Kidney (tissue), 14 donors: ENCODE measurements around the gene CLDN16. TPM values are rescaled to one million over a fixed set of nuclear protein-coding genes. Genes with fewer than 3 reads are reported as not detected.
A peak's percentile ranks its signal among the peaks of the same experiment; 100 is the strongest.

ENCODE experiments used
- DNase-seq, 5 donors: peaks; one replicate each; pipeline ENCODE4 v3.0.0-alpha.2; 2013 to 2020
- FAIRE-seq: peaks from 2 replicates; lab custom pipeline; 2012; peaks lifted over from hg19 to GRCh38; lab: Jason Lieb, UNC
- H3K27ac ChIP-seq, 2 donors: one replicate each; pipeline ENCODE4 v1.7.0; 2013; ENCODE audit warnings: low read depth in 2 of 2, low read length in 2 of 2, inconsistent platforms in 1 of 2
- H3K27me3 ChIP-seq: one replicate; pipeline ENCODE4 v1.7.1; 2013; ENCODE audit warnings: low read length, inconsistent platforms; ENCODE audit not compliant: control insufficient read depth, insufficient read depth
- H3K36me3 ChIP-seq, 3 donors: one replicate each; pipeline versions ENCODE4 v1.7.0 to v1.7.1; 2013; ENCODE audit warnings: low read length in 3 of 3, control low read depth in 1 of 3, inconsistent platforms in 1 of 3; ENCODE audit not compliant: insufficient read depth in 3 of 3, control insufficient read depth in 2 of 3
- H3K4me1 ChIP-seq, 3 donors: one replicate each; pipeline versions ENCODE4 v1.7.0 to v1.7.1; 2013; ENCODE audit warnings: low read length in 3 of 3, inconsistent platforms in 1 of 3, low read depth in 1 of 3; ENCODE audit not compliant: control insufficient read depth in 2 of 3, insufficient read depth in 2 of 3
- H3K4me3 ChIP-seq, 3 donors: one replicate each; pipeline versions ENCODE4 v1.7.0 to v1.8.1; 2013; ENCODE audit warnings: low read length in 3 of 3, control low read depth in 1 of 3, inconsistent platforms in 1 of 3
- H3K9ac ChIP-seq, 3 donors: one replicate each; pipeline versions ENCODE4 v1.7.0 to v1.7.1; 2013; ENCODE audit warnings: low read length in 3 of 3, control low read depth in 1 of 3, inconsistent platforms in 1 of 3
- H3K9me3 ChIP-seq, 3 donors: one replicate each; pipeline versions ENCODE4 v1.7.0 to v1.7.1; 2013; ENCODE audit warnings: low read length in 3 of 3, control low read depth in 1 of 3, inconsistent platforms in 1 of 3; ENCODE audit not compliant: control insufficient read depth in 2 of 3, insufficient read depth in 1 of 3
- CTCF ChIP-seq: IDR thresholded peaks from 3 replicates; pipeline ENCODE4 v1.5.1; 2012; ENCODE audit warnings: mild to moderate bottlenecking, moderate library complexity, borderline replicate concordance; ENCODE audit not compliant: insufficient read depth; ENCODE audit errors: extremely low read depth
- intact Hi-C: fragments of 100-400 bp; cut with DNase I; formaldehyde crosslinking; loops from one replicate; pipeline ENCODE4 v1.11.1; 2022
- polyA plus RNA-seq: library from polyadenylated mRNA; stranded (reverse); fragments of 350-450 nt; fragmentation: Illumina TruSeq; extraction: RNeasy Lipid Tissue Mini Kit (QIAGEN cat#74804); gene quantifications from one replicate; pipeline ENCODE4 v1.2.3, GENCODE V29; 2014; ENCODE audit warnings: low read depth, low replicate concordance; ENCODE audit not compliant: insufficient read depth
- total RNA-seq: library from RNA; stranded (reverse); fragmentation: NEBNext Ultra II Directional; extraction: Animal tissue kit (Norgen Biotek cat#: 25700); gene quantifications from one replicate; pipeline ENCODE4 v1.2.1, GENCODE V29; 2021
- donor health status: control.
- donor health status: control.
- donor health status: control.
- donor health status: control.
- donor health status: control.
- donor health status: DM: yes; HTN: yes; CAD: no.
- donor health status: Normal renal cell carcinoma (clear cell type).

The CLDN16 gene
- total and polyA plus RNA-seq, 2 donors from 2014 or later = 27.3 to 28.4 TPM

GRCh38 chr3:190397889-190398288, 9.9 kb downstream of the CLDN16 start:
- no peak for FAIRE-seq

GRCh38 chr3:190399677-190400076, 11.7 kb downstream of the CLDN16 start:
- H3K4me1 ChIP-seq = no peaks in the 10 kb centered on the region
- no peak for TF ChIP-seq CTCF
- H3K9me3 ChIP-seq = no peaks in the 10 kb centered on the region
- H3K27me3 ChIP-seq = no peaks in the 10 kb centered on the region
- intact Hi-C loops = no loop called here
- DNase-seq (no peak), FAIRE-seq (no peak)
- H3K36me3 ChIP-seq = no peaks in the 10 kb centered on the region
- no peak overlapping the region for H3K9ac ChIP-seq
- no peak overlapping the region for H3K4me3 ChIP-seq
- no peak overlapping the region for H3K27ac ChIP-seq

More at GRCh38 chr3:190397889-190398288, 9.9 kb downstream of the CLDN16 start:
- DNase-seq = no peak
- no peaks in the 10 kb centered on the region for H3K4me1 ChIP-seq
- intact Hi-C loops = no loop called here
- H3K36me3 ChIP-seq = no peaks in the 10 kb centered on the region
- no peak overlapping the region for H3K4me3 ChIP-seq
- no peak overlapping the region for H3K9ac ChIP-seq
- peak overlapping the region; percentile 5 to 51 for H3K27ac ChIP-seq
- H3K27me3 ChIP-seq = no peaks in the 10 kb centered on the region
- no peaks in the 10 kb centered on the region for H3K9me3 ChIP-seq
- no peak for TF ChIP-seq CTCF

GRCh38 chr3:190401963-190402362, 14.0 kb downstream of the CLDN16 start:
- intact Hi-C loops = no loop called here
- H3K27me3 ChIP-seq = no peaks in the 10 kb centered on the region
- TF ChIP-seq CTCF = no peak
- H3K4me3 ChIP-seq = no peak overlapping the region
- no peak for FAIRE-seq
- no peak for DNase-seq
- H3K4me1 ChIP-seq = no peaks in the 10 kb centered on the region
- no peaks in the 10 kb centered on the region for H3K36me3 ChIP-seq
- H3K9me3 ChIP-seq = no peaks in the 10 kb centered on the region
- no peak overlapping the region for H3K9ac ChIP-seq
- no peak overlapping the region for H3K27ac ChIP-seq

GRCh38 chr3:190404715-190405114, 16.8 kb downstream of the CLDN16 start:
- no peak overlapping the region for H3K27ac ChIP-seq
- TF ChIP-seq CTCF = no peak
- no peak for FAIRE-seq

More at GRCh38 chr3:190404715-190405114, 16.8 kb downstream of the CLDN16 start:
- H3K9me3 ChIP-seq = no peaks in the 10 kb centered on the region
- H3K36me3 ChIP-seq = no peaks in the 10 kb centered on the region
- H3K4me3 ChIP-seq = no peak overlapping the region
- H3K27me3 ChIP-seq = no peaks in the 10 kb centered on the region
- H3K9ac ChIP-seq = no peak overlapping the region
- no peak for DNase-seq
- H3K4me1 ChIP-seq = no peaks in the 10 kb centered on the region
- intact Hi-C loops = no loop called here
